Measurements from ENCODE around the gene ZP3.
"Not testable (repeated sequence)": the region's sequence is repeated elsewhere in the genome, so short reads cannot be mapped to it uniquely, and the experiment has no call there.

Gene ZP3

GRCh38 chr7:76426246-76426645 is 1.5 kb downstream of the ZP3 start:
- no peaks in the 10 kb centered on the region for H3K4me1 Mint-ChIP-seq

DNA sequence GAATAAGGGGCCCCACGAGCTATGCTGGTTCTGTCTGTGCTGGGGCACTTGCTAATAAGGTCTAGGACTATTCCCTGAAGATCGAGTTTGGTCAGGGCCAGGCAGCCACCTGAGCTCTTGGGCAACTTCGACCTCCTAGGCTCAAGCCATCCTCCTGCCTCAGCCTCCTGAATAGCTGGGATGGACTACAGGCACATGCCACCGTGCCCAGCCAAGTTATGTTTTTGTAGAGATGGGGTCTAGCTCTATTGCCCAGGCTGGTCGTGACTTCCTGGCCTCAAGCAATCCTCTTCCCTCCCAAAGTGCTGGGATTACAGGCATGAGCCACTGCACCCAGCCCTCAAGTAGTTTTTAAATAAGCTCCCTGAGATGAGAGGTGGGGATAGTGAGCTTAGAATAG is 2.9 kb downstream of the ZP3 start:
- Mint-ChIP-seq H3K27ac (no peak overlapping the region), H3K9me3 (no peaks in the 10 kb centered on the region), H3K27me3 (no peaks in the 10 kb centered on the region), H3K4me1 (no peaks in the 10 kb centered on the region), H3K36me3 (no peaks in the 10 kb centered on the region), H3K4me3 (no peak overlapping the region)

More at GRCh38 chr7:76426246-76426645, 1.5 kb downstream of the ZP3 start:
- no peak overlapping the region for H3K4me3 Mint-ChIP-seq
- no peaks in the 10 kb centered on the region for H3K9me3 Mint-ChIP-seq
- H3K27me3 Mint-ChIP-seq, result no peaks in the 10 kb centered on the region
- H3K27ac Mint-ChIP-seq, result no peak overlapping the region
- no peaks in the 10 kb centered on the region for H3K36me3 Mint-ChIP-seq

- H3K4me3 Mint-ChIP-seq, result no peak overlapping the region
- no peaks in the 10 kb centered on the region for H3K27me3 Mint-ChIP-seq
- H3K27ac Mint-ChIP-seq, result no peak overlapping the region
These were observed 3.5 kb downstream of the ZP3 start for GRCh38 chr7:76428149-76428823.

GRCh38 chr7:76428868-76429805 is 4.4 kb downstream of the ZP3 start:
- H3K9me3 Mint-ChIP-seq, result no peaks in the 10 kb centered on the region
- no peaks in the 10 kb centered on the region for H3K36me3 Mint-ChIP-seq
- H3K4me1 Mint-ChIP-seq, result no peaks in the 10 kb centered on the region
- H3K4me3 Mint-ChIP-seq, result no peak overlapping the region
- no peak overlapping the region for H3K27ac Mint-ChIP-seq
- H3K27me3 Mint-ChIP-seq, result no peaks in the 10 kb centered on the region

More at GRCh38 chr7:76428149-76428823, 3.5 kb downstream of the ZP3 start:
- no peaks in the 10 kb centered on the region for H3K4me1 Mint-ChIP-seq
- H3K36me3 Mint-ChIP-seq, result no peaks in the 10 kb centered on the region
- H3K9me3 Mint-ChIP-seq, result no peaks in the 10 kb centered on the region

GRCh38 chr7:76430211-76430610 is 5.5 kb downstream of the ZP3 start:
- Mint-ChIP-seq H3K27ac (no peak overlapping the region), H3K27me3 (no peaks in the 10 kb centered on the region), H3K4me3 (no peak overlapping the region), H3K36me3 (no peaks in the 10 kb centered on the region), H3K4me1 (no peaks in the 10 kb centered on the region), H3K9me3 (no peaks in the 10 kb centered on the region)

- Mint-ChIP-seq H3K9me3 (no peaks in the 10 kb centered on the region), H3K27me3 (no peaks in the 10 kb centered on the region), H3K4me3 (no peak overlapping the region), H3K4me1 (no peaks in the 10 kb centered on the region), H3K27ac (no peak overlapping the region), H3K36me3 (no peaks in the 10 kb centered on the region)
These were observed 6.1 kb downstream of the ZP3 start for GRCh38 chr7:76430836-76431235.

GRCh38 chr7:76437873-76438272 is 13.1 kb downstream of the ZP3 start:
- H3K27ac Mint-ChIP-seq, H3K4me3 Mint-ChIP-seq, H3K9me3 Mint-ChIP-seq, H3K36me3 Mint-ChIP-seq, H3K27me3 Mint-ChIP-seq, H3K4me1 Mint-ChIP-seq: not testable (repeated sequence)

DNA sequence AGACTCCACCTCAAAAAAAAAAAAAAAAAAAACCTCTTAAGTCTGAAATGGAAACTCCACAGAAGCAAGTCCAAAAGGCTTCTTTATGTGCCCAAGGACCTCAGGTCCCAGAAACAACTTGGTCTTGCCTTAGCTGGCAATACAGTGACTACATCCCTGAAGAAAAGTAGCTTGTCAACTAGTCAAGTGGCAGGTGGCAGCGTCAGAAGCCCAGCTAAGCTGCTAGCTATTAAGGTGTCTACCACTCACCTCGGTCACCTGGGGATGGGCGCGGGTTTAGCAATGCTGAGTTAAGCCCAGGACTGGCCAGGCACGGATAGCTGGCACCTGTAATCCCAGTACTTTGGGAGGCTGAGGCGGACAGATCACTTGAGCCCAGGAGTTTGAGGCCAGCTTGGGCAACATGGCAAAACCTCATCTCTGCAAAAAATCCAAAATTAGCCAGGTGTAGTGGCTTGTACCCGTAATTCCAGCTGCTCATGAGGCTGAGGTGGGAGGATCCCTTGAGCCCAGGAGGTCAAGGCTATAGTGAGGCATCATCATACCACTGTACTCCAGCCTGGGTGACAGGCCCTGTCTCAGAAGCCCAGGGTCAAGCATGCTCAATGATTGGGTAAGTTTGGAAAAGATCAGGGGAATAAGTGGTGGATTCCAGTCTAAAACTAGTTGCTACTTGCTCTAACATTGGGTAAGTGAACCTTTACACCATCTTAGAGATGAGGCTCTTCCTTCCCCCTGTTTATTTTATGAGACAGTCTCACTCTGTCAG is 14.6 kb downstream of the ZP3 start:
- H3K27ac Mint-ChIP-seq, H3K27me3 Mint-ChIP-seq, H3K4me1 Mint-ChIP-seq, H3K4me3 Mint-ChIP-seq, H3K36me3 Mint-ChIP-seq, H3K9me3 Mint-ChIP-seq: not testable (repeated sequence)

GRCh38 chr7:76440404-76440803 is 15.7 kb downstream of the ZP3 start:
- H3K27ac Mint-ChIP-seq, H3K4me1 Mint-ChIP-seq, H3K9me3 Mint-ChIP-seq, H3K27me3 Mint-ChIP-seq, H3K4me3 Mint-ChIP-seq, H3K36me3 Mint-ChIP-seq: not testable (repeated sequence)

DNA sequence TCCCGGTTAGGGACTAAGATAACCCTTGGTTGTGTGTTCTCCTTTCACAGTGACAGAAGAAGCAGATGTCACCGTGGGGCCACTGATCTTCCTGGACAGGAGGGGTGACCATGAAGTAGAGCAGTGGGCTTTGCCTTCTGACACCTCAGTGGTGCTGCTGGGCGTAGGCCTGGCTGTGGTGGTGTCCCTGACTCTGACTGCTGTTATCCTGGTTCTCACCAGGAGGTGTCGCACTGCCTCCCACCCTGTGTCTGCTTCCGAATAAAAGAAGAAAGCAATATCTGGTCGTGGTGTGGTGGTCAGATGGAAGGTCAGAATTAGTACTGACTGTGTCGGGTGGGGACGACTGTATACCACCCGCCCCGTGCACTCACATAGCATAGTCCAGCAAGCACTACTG is 17.0 kb downstream of the ZP3 start:
- not testable (repeated sequence) for H3K9me3 Mint-ChIP-seq, H3K27me3 Mint-ChIP-seq, H3K4me1 Mint-ChIP-seq, H3K27ac Mint-ChIP-seq, H3K36me3 Mint-ChIP-seq, H3K4me3 Mint-ChIP-seq

DNA sequence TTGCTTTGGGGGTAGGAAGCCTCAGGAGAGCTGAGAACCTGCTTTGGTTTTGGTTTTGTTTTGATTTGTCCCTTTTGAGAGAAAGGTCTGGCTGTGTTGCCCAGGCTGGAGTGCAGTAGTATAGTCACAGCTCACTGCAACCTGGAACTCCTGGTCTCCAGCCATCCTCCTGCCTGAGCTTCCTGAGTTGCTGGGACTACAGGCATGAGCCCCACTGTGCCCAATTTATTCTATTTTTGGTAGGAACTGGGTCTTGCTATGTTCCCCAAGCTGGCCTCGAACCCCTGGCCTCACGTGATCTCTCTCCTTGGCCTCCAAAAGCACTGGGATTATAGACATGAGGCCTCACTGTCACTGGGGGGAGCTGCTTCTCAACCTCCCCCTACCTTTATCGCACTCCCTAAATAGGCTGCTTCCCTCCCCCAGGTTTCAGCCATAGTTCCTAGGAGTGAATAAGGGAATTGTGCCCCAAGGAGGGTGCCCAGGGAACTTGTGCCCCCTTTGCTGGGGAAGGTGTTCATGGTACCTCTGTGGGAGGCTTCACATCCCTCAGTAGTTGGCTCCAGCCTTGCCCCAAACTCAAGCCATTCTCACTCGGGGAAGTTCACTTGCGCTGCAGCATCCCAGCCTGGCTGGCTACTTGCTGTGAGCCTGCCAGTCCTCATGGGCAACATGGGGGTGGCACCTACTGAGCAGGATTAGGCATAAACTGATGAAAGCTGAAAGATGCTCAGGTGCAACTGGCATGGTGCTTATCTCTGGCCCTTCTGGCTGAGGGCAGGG is 18.1 kb downstream of the ZP3 start:
- H3K36me3 Mint-ChIP-seq, H3K27ac Mint-ChIP-seq, H3K9me3 Mint-ChIP-seq, H3K4me1 Mint-ChIP-seq, H3K27me3 Mint-ChIP-seq, H3K4me3 Mint-ChIP-seq: not testable (repeated sequence)

- not testable (repeated sequence) for H3K4me3 Mint-ChIP-seq, H3K27me3 Mint-ChIP-seq, H3K36me3 Mint-ChIP-seq, H3K4me1 Mint-ChIP-seq, H3K27ac Mint-ChIP-seq, H3K9me3 Mint-ChIP-seq
These were observed 19.1 kb downstream of the ZP3 start for GRCh38 chr7:76443846-76444245.

DNA sequence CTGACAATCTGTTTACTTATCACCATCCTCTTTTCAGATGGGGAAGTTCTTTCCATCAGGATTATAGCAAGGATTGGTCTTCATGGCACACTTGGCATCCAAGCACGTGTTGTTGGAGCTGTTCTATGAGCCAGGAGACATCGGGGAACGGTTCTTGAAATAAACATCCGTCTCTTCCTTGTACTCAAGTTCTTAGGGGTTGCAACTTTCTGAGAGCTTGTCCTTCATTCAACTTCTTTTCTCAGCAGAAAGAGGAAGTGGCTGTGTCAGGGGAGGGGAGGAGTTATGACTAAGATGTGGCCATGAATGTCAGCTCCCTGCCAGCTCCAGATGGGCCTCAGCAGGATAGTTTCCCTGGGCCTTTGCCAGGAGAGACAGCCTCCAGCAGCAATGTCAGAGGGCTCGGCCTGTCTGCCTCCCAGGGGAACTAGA is 20.8 kb downstream of the ZP3 start:
- not testable (repeated sequence) for H3K36me3 Mint-ChIP-seq, H3K9me3 Mint-ChIP-seq, H3K4me3 Mint-ChIP-seq, H3K4me1 Mint-ChIP-seq, H3K27me3 Mint-ChIP-seq
- peak overlapping the region; percentile 17 for H3K27ac Mint-ChIP-seq

- not testable (repeated sequence) for H3K27me3 Mint-ChIP-seq, H3K36me3 Mint-ChIP-seq
These were observed 32.3 kb downstream of the ZP3 start for GRCh38 chr7:76457017-76457416.

DNA sequence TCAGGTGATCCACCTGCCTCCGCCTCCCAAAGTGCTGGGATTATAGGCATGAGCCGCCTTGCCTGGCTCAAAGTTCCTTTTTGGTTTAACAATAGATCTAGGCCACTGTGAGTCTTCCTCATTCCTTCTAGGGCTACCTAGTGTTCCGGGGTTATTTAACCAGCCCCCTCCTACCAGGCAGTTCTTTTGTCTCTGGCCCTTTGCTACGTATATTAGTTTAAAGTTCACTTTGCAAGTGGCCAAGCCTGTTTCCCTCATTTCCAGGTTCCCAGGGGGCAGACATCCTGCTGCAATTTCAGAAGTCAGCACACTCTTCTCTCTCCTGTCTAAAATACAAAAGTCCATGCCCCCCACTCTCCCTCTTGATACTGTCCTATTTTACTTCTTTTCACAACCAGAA is 33.8 kb downstream of the ZP3 start:
- H3K4me1 Mint-ChIP-seq, H3K9me3 Mint-ChIP-seq, H3K27me3 Mint-ChIP-seq, H3K36me3 Mint-ChIP-seq, H3K27ac Mint-ChIP-seq, H3K4me3 Mint-ChIP-seq: not testable (repeated sequence)

More at GRCh38 chr7:76457017-76457416, 32.3 kb downstream of the ZP3 start:
- not testable (repeated sequence) for H3K4me3 Mint-ChIP-seq, H3K27ac Mint-ChIP-seq, H3K4me1 Mint-ChIP-seq, H3K9me3 Mint-ChIP-seq
